NCI-H2227 (cell line): ENCODE data around the gene MTFR2.
A peak's percentile ranks its signal among the peaks of the same experiment; 100 is the strongest.

Experiments used
- DNase-seq: peaks from one replicate; lab custom pipeline; 2025; ENCODE audit not compliant: unreplicated experiment; lab: John Stamatoyannopoulos, UW

Gene MTFR2

GRCh38 chr6:136249811-136250685 lies at the start of gene MTFR2:
TSS of gene MTFR2 (minus strand) at chr6:136250311. CDS start at chr6:136249099, 1,212 bp downstream.
- DNase-seq: peak; percentile 97

- DNase-seq: no peak
These were observed 44.5 kb upstream of the MTFR2 start for GRCh38 chr6:136294621-136295020.

GRCh38 chr6:136290410-136291010 lies 40.4 kb upstream of the MTFR2 start:
- peak; percentile 70 for DNase-seq

GRCh38 chr6:136289579-136290409 lies 39.7 kb upstream of the MTFR2 start, which contains the start of gene BCLAF1:
TSS of gene BCLAF1 (minus strand) at chr6:136289846. CDS start at chr6:136279866, 9,980 bp downstream.
- DNase-seq: peak; percentile 98

- peak; percentile 93 for DNase-seq
These were observed 39.1 kb upstream of the MTFR2 start for GRCh38 chr6:136289327-136289578.

GRCh38 chr6:136288566-136289326 lies 38.6 kb upstream of the MTFR2 start:
- DNase-seq: peak; percentile 83

- DNase-seq: no peak
These were observed 34.8 kb upstream of the MTFR2 start for GRCh38 chr6:136284909-136285308.

GRCh38 chr6:136282906-136283305 lies 32.8 kb upstream of the MTFR2 start:
- no peak for DNase-seq

- no peak for DNase-seq
These were observed 30.0 kb upstream of the MTFR2 start for GRCh38 chr6:136280032-136280609.

- DNase-seq: no peak
These were observed 24.0 kb upstream of the MTFR2 start for GRCh38 chr6:136274062-136274461.

GRCh38 chr6:136265101-136265500 lies 15.0 kb upstream of the MTFR2 start:
- DNase-seq: no peak

GRCh38 chr6:136262940-136263339 lies 12.8 kb upstream of the MTFR2 start:
- no peak for DNase-seq

- no peak for DNase-seq
These were observed 4.8 kb upstream of the MTFR2 start for GRCh38 chr6:136254851-136255466.

- DNase-seq: no peak
These were observed 3.6 kb upstream of the MTFR2 start for GRCh38 chr6:136253734-136254133.

GRCh38 chr6:136252441-136252840 lies 2.3 kb upstream of the MTFR2 start:
- no peak for DNase-seq

- no peak for DNase-seq
These were observed 1.3 kb upstream of the MTFR2 start for GRCh38 chr6:136251394-136251793.

GRCh38 chr6:136250686-136251008 lies 536 bp upstream of the MTFR2 start:
- no peak for DNase-seq

GRCh38 chr6:136249336-136249735 lies 775 bp downstream of the MTFR2 start:
- no peak for DNase-seq

- no peak for DNase-seq
These were observed 6.0 kb downstream of the MTFR2 start for GRCh38 chr6:136244061-136244616.
